SH-SY5Y (cell line): Measurements from ENCODE around the gene MYH9.

Experiments used
- GATA2 ChIP-seq: IDR thresholded peaks from 2 replicates; pipeline ENCODE4 v1.6.1; 2011; ENCODE audit warnings: mild to moderate bottlenecking, low read depth, low read length
- GATA3 ChIP-seq: IDR thresholded peaks from 2 replicates; pipeline ENCODE4 v1.6.1; 2011; ENCODE audit warnings: low read depth, mild to moderate bottlenecking, low read length, moderate library complexity

- no peak for TF ChIP-seq GATA2
- TF ChIP-seq GATA3: no peak
These were observed 143.0 kb downstream of the MYH9 start for GRCh38 chr22:36244522-36245391.
